GM18502 (cell line): Measurements from ENCODE around the gene EVA1C.
"Not testable (repeated sequence)": the region's sequence is repeated elsewhere in the genome, so short reads cannot be mapped to it uniquely, and the experiment has no call there.

Experiments used
- ATAC-seq: cut with Tn5 transposase; IDR thresholded peaks from one replicate; pipeline ENCODE4 v1.9.1; 2021; ENCODE audit warnings: mild to moderate bottlenecking; ENCODE audit not compliant: unreplicated experiment, poor library complexity

The EVA1C gene

GRCh38 chr21:32521736-32522355 is 109.3 kb downstream of the EVA1C start:
- no peak for ATAC-seq

DNA sequence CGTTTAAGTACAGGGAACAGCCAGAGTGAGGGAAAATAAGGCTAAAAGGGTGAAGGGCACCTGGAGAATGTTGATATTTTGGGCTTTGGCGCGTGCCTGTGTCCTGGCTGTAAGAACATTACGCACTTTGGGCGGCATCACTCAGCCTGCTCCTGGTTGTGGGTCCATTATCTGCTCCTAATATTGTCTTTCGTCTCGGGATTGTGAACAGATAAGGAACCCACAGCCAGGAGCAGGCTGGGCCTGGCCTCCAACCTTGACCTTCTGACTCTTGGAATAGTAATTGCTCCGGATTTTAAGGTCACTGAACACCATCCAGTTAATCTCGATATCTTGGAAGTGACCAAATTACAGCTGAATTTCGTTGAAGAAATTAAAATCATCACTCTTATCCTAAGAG is 111.0 kb downstream of the EVA1C start:
- ATAC-seq = no peak

DNA sequence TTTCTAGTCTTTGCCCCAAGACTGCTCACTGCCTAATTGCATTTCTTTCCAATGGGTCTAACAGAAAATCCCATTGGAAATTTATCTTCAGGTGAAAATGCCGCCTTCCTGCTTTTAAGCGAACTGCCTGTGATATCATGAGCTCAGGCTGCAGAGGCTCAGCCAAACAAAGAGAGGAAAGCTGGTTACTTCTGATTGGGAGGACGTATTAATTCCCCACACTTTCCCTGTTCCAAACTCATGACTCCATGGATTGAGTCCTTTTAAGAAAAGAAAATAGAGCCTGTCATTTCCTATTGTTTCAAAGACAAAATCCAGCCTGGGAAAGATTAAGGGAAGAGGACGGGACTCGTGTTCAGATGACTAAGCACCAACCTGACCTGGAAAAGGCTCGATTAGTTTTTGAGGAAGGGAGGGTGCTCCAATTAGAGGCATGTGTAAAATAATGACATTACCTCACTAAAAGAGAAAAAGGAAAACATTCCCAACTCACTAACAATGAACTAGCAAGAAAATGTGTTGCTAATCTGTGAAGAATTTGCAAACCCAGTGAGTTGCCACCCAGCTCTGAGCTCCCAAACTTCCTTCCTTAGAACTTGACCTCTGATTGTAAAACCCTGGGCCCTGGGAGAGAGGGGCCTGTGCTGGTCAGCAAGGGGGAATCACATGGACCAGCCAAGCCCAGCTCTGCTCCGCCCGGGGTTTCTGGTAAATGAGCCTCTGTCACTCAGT is 111.6 kb downstream of the EVA1C start:
- ATAC-seq = no peak

- ATAC-seq = no peak
Measured at GRCh38 chr21:32525282-32525681, 112.8 kb downstream of the EVA1C start.

GRCh38 chr21:32529679-32530078 is 117.2 kb downstream of the EVA1C start:
- no peak for ATAC-seq

DNA sequence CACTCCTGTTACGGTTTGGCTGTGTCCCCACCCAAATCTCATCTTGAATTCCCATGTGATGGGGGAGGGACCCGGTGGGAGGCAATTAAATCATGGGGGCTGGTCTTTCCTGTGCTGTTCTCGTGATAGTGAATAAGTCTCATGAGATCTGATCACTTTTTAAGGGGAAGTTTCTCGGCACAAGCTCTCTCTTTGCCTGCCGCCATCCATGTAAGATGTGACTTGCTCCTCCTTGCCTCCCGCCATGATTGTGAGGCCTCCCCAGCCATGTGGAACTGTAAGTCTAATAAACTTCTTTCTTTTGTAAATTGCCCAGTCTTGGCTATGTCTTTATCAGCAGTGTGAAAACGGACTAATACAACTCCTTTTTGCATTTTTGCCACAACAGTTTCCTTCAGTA is 118.3 kb downstream of the EVA1C start:
- ATAC-seq = not testable (repeated sequence)

- ATAC-seq = not testable (repeated sequence)
Measured at GRCh38 chr21:32531561-32531960, 119.1 kb downstream of the EVA1C start.

DNA sequence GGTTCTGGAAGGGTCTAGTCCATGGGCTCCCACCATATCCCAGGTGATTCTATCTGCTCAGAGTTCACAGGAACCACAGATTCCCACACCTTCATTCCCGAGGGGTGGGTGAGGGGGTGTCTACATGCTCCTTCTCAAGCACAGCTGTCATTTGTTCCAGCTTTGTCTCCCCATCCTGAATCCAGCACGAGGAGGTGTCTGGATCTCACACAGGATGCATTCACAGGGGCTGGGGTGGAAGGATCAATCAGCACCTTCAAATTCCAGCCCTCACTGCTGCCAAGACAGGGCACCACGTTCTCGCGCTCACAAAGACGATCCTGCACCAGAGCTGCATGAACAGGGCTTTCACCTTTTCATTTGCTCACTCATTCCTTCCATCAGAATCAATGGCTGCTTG is 120.1 kb downstream of the EVA1C start:
- no peak for ATAC-seq

DNA sequence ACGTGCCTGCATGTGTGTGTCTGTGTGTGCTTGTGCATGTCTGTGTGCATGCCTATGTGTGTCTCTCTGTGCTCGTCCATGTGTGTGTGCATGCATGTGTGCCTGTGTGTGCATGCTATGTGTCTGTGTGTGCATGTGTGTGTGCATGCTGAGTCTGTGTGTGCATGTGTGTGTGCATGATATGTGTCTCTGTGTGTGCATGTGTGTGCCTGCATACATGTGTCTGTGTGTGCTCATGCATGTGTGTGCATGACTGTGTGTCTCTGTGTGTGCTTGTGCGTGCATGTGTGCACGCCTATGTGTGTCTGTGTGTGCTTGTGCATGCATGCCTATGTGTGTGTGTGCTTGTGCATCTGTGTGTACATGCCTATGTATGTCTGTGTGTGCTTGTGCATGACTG is 120.5 kb downstream of the EVA1C start:
- no peak for ATAC-seq

DNA sequence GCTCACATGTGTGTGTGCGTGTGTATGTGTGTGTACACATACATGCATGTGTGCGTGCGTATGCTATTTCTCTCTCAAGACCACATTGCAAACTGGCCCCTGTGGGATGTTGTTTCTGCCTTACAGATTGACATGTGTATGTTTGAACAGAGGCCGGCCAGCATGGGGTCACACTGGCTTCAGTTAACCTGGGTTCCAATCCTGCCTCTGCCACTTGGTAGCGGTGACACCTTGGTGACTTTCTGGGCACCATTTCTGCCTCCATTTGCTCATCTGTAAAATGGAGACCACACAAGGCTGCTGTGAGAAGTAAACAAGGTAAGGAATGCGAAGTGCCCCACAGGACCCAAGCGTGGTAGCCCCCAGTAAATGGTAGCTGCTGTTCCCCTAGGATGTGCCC is 121.1 kb downstream of the EVA1C start:
- no peak for ATAC-seq

DNA sequence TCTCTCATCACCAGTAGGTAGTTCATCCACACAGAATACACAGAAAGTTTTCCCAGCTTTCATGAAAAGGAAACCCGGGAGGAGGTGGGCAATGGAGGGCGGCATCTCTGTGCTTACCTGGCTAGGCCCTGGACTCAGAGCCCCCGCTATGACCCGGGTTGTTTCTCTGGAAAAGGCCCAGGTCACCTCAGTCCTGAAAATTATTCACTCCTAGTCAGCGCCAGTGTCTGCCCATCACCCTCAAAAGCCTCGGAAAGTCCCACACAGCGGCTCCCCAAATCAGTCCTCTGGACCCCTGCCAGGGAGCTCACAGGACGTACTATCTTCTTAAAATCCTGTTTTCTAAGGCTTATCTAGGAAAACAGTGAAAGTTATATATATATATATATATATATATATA is 121.6 kb downstream of the EVA1C start:
- ATAC-seq = no peak

- no peak for ATAC-seq
Measured at GRCh38 chr21:32535612-32536011, 123.1 kb downstream of the EVA1C start.

DNA sequence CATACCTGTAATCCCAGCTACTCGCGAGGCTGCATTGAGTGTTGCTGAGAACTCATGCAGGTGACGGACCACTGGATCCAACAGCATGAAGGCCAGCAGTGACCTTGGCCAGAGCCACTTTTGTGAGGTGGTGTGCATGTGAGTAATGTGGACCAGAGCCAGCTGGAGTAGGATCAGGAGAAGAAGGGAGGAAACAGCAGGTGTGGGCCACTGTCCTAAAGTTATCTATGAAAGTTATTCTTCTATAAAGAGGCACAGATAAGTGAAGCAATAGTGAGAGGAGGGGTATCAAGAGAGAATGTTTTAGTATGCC is 125.0 kb downstream of the EVA1C start:
- ATAC-seq = no peak

- ATAC-seq = no peak
Measured at GRCh38 chr21:32538147-32538792, 125.8 kb downstream of the EVA1C start.

DNA sequence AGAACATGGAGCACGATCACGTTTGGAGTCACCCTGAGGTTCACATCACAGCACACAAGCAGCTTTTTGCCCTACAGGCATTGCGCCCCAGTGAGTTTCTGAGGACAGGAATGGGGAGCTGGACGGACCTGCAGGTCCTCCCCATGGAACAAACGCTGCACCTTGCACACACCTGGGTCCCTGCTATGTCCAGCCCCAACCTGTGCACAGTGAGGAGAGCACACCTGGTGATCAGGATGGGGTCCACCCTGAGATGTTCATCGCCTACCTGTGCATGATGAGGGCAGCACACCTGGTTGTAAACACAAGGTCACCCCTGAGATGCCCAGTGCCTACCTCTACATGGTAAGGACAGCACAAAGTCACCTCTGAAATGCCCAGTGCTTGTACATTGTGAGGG is 126.9 kb downstream of the EVA1C start:
- no peak for ATAC-seq

DNA sequence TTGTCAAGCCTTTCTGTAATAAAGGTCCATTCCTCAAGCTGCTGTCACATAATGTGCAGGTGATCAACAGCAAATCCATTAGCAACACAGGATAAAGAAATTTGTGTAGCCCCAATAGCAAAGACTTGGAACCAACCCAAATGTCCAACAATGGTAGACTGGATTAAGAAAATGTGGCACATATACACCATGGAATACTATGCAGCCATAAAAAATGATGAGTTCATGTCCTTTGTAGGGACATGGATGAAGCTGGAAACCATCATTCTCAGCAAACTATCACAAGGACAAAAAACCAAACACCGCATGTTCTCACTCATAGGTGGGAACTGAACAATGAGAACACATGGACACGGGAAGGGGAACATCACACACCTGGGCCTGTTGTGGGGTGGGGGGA is 130.6 kb downstream of the EVA1C start:
- ATAC-seq = not testable (repeated sequence)

DNA sequence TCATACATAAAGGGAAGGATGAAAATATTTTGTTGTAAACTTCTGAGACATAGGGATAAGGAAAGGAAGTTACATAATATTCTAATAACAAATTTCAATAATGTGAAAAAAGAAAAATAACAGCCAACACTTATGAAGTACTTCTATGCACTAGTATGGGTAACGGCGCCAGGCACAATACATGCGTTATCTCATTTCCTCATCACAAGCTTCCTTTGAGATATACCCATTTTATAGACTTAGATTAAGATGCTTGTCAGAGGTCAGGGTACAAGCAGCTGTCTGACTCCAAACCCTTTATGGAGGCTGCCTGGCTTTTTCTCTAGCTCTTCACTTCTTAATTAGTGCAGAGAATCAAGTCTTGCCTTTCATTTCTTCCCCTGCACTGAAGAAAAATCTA is 131.5 kb downstream of the EVA1C start:
- ATAC-seq = no peak

DNA sequence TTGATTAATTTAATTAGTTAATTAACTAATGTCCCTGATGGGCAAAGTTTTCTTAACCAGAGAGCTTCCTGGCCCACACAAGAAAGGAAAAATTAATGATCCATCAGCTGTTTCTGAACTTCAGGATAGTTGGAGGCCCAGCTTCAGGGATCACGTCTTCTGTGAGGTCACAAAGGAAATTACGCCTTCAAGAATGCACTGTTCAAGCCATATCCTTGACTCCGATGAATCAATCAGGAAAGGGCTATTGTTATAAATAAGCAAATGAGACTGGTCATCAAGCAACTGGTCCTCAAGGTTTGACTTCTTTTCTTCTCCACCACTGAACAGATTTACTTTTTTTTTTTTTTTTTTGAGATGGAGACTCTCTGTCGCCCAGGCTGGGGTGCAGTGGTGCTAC is 132.2 kb downstream of the EVA1C start:
- no peak for ATAC-seq

- no peak for ATAC-seq
Measured at GRCh38 chr21:32545948-32546441, 133.5 kb downstream of the EVA1C start.

DNA sequence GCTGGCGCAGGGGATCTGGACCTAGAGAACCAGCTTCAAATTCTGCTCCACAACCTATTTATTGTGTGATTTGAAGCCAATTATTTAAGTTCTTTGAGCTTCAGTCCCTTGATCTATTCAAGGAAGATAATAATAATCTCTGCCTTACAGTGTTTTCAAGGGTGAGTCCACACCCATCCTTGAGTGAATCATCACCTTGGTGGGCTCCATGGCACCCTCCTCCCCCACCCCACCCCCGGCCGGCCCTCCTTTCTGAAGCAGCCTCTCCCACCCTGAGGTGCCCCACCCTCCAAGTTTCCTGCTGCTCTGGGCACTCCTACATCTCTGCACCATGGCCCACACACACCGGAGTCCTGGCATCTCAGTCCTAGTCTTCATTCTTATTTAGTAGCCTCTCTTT is 134.5 kb downstream of the EVA1C start:
- ATAC-seq = no peak

GRCh38 chr21:32548978-32549377 is 136.5 kb downstream of the EVA1C start:
- ATAC-seq = no peak

DNA sequence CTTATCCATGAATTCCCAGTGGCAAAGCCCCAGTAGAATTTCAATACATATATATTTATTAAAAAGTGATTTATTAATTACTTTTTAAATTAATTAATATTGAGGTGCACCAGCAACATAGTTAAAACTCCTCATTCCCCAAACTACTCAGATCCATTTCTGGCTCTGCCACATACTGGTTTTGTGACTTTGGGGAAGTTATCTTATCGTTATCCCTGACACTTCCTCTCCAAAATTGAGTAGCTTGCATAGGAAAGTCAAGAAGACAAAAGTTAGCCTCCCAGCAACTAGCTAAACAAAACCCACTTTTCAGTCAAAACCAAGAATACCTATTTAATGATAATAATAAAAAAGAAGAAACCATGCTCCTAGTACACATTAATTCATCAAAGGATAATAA is 136.9 kb downstream of the EVA1C start:
- ATAC-seq = no peak
